K562 (cell line): ENCODE results near the gene CIAO3. TPM values are rescaled to one million over a fixed set of nuclear protein-coding genes. Genes with fewer than 3 reads are reported as not detected.

Experiments
- ASH1L ChIP-seq: fragments of 450-650 bp; IDR thresholded peaks from 2 replicates; pipeline ENCODE4 v1.6.1; 2018; ENCODE audit warnings: borderline replicate concordance, mild to moderate bottlenecking, low read depth; ENCODE audit not compliant: partially characterized antibody
- CBX8 ChIP-seq: fragments of 200-600 bp; sonication (generic); IDR thresholded peaks from 2 replicates; pipeline ENCODE4 v1.6.1; 2012; ENCODE audit warnings: borderline replicate concordance, mixed run types, low read depth, mild to moderate bottlenecking, moderate library complexity, mixed read lengths, low read length, control low read depth, inconsistent platforms; ENCODE audit not compliant: poor library complexity, severe bottlenecking; ENCODE audit errors: extremely low read depth
- CHD1 ChIP-seq: fragments of 200-600 bp; sonication (generic); IDR thresholded peaks from one replicate; pipeline ENCODE4 v1.6.1; 2012; ENCODE audit warnings: mild to moderate bottlenecking, moderate library complexity, low read length, inconsistent platforms
- EGR1 ChIP-seq: fragments of 450-650 bp; conservative IDR thresholded peaks from 2 replicates; pipeline ENCODE4 v1.6.1; 2017; ENCODE audit warnings: mild to moderate bottlenecking
- HEY1 ChIP-seq: fragments of 250-450 bp; sonication (Bioruptor Pico); IDR thresholded peaks from 2 replicates; pipeline ENCODE4 v1.5.0; 2020; ENCODE audit warnings: mild to moderate bottlenecking, moderate library complexity, borderline replicate concordance
- MTA2 ChIP-seq: fragments of 450-650 bp; IDR thresholded peaks from 2 replicates; pipeline ENCODE4 v1.6.1; 2016; ENCODE audit warnings: low read depth
- PRMT5 ChIP-seq: sonication (generic); formaldehyde crosslinking; IDR thresholded peaks from 2 replicates; pipeline ENCODE4 v1.5.0; 2020; ENCODE audit warnings: missing genetic modification reagents
- SMARCC2 ChIP-seq: fragments of 450-650 bp; IDR thresholded peaks from 2 replicates; pipeline ENCODE4 v1.6.1; 2017; ENCODE audit warnings: antibody characterized with exemption, moderate library complexity, mild to moderate bottlenecking, low read depth
- TGIF2 ChIP-seq: sonication (generic); formaldehyde crosslinking; IDR thresholded peaks from 2 replicates; pipeline ENCODE4 v1.8.1; 2022; ENCODE audit warnings: mild to moderate bottlenecking, missing genetic modification reagents, moderate library complexity
- polyA plus RNA-seq, 8 experiments: library from polyadenylated mRNA; depleted of rRNA in 4 of 8; stranded (reverse) in 5 of 8; unstranded in 3 of 8; fragments of >200 nt; fragmentation: Nextera tagmentation in 2 of 8; fragmentation: Illumina TruSeq in 1 of 8; extraction: Ambion mirVana in 2 of 8; extraction: Trizol in 1 of 8; gene quantifications; 2 replicates each; pipeline versions ENCODE4 v1.2.1 to v1.2.3, GENCODE V29; 2011 to 2014; ENCODE audit warnings: inconsistent platforms in 1 of 8, missing spikeins in 1 of 8
- total RNA-seq, 7 experiments: library from RNA; depleted of rRNA in 6 of 7; stranded (reverse); fragments of >200 nt in 6 of 7; fragmentation: Illumina TruSeq in 2 of 7; extraction: Trizol in 2 of 7; gene quantifications; 2 replicates each; pipeline versions ENCODE4 v1.2.1 to v1.2.3, GENCODE V29; 2011 to 2021; ENCODE audit warnings: low replicate concordance in 1 of 7
- TF ChIP-seq, protein P1 (sequence below), 2 experiments: fragments of 450-650 bp; IDR thresholded peaks; 2 replicates each; pipeline ENCODE4 v1.6.1; 2016; ENCODE audit warnings: mild to moderate bottlenecking in 2 of 2, borderline replicate concordance in 1 of 2, low read depth in 1 of 2, moderate library complexity in 1 of 2
- TF ChIP-seq, protein P2 (sequence below): fragments of 150-350 bp; IDR thresholded peaks from 2 replicates; pipeline ENCODE4 v1.6.1; 2014; ENCODE audit warnings: low read depth, mild to moderate bottlenecking, low read length, borderline replicate concordance
- TF ChIP-seq, protein P3 (sequence below), 2 experiments: fragments of 450-650 bp; IDR thresholded peaks; 2 replicates each; pipeline ENCODE4 v1.6.1; 2016
- TF ChIP-seq, protein P4 (sequence below): fragments of 450-650 bp; formaldehyde crosslinking; IDR thresholded peaks from 2 replicates; pipeline ENCODE4 v1.4.0; 2020; ENCODE audit warnings: mild to moderate bottlenecking

The CIAO3 gene
- total and polyA plus RNA-seq, 9 of the 15 experiments (the other 6 are each of a cell fraction or from before 2014, with no cell fraction given) = 2.2 to 35.6 (median 18.7) TPM

DNA sequence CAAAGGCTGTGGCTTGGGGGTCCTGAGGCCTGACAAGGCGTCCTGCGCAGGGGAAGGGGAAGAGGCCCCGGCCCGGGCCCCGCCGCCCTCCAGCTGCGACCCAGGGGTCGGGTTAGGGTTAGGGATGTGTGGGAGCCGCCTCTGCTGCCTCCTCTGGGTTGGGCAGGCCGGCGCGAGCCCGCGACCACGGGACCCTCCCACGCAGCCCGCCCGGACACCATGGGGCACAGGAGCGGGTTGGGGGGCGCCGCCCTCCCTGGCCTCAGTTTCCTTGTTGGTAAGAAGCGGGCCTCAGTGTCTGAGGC lies 386 bp downstream of the CIAO3 start (continued):
- TF ChIP-seq, protein P1, sequence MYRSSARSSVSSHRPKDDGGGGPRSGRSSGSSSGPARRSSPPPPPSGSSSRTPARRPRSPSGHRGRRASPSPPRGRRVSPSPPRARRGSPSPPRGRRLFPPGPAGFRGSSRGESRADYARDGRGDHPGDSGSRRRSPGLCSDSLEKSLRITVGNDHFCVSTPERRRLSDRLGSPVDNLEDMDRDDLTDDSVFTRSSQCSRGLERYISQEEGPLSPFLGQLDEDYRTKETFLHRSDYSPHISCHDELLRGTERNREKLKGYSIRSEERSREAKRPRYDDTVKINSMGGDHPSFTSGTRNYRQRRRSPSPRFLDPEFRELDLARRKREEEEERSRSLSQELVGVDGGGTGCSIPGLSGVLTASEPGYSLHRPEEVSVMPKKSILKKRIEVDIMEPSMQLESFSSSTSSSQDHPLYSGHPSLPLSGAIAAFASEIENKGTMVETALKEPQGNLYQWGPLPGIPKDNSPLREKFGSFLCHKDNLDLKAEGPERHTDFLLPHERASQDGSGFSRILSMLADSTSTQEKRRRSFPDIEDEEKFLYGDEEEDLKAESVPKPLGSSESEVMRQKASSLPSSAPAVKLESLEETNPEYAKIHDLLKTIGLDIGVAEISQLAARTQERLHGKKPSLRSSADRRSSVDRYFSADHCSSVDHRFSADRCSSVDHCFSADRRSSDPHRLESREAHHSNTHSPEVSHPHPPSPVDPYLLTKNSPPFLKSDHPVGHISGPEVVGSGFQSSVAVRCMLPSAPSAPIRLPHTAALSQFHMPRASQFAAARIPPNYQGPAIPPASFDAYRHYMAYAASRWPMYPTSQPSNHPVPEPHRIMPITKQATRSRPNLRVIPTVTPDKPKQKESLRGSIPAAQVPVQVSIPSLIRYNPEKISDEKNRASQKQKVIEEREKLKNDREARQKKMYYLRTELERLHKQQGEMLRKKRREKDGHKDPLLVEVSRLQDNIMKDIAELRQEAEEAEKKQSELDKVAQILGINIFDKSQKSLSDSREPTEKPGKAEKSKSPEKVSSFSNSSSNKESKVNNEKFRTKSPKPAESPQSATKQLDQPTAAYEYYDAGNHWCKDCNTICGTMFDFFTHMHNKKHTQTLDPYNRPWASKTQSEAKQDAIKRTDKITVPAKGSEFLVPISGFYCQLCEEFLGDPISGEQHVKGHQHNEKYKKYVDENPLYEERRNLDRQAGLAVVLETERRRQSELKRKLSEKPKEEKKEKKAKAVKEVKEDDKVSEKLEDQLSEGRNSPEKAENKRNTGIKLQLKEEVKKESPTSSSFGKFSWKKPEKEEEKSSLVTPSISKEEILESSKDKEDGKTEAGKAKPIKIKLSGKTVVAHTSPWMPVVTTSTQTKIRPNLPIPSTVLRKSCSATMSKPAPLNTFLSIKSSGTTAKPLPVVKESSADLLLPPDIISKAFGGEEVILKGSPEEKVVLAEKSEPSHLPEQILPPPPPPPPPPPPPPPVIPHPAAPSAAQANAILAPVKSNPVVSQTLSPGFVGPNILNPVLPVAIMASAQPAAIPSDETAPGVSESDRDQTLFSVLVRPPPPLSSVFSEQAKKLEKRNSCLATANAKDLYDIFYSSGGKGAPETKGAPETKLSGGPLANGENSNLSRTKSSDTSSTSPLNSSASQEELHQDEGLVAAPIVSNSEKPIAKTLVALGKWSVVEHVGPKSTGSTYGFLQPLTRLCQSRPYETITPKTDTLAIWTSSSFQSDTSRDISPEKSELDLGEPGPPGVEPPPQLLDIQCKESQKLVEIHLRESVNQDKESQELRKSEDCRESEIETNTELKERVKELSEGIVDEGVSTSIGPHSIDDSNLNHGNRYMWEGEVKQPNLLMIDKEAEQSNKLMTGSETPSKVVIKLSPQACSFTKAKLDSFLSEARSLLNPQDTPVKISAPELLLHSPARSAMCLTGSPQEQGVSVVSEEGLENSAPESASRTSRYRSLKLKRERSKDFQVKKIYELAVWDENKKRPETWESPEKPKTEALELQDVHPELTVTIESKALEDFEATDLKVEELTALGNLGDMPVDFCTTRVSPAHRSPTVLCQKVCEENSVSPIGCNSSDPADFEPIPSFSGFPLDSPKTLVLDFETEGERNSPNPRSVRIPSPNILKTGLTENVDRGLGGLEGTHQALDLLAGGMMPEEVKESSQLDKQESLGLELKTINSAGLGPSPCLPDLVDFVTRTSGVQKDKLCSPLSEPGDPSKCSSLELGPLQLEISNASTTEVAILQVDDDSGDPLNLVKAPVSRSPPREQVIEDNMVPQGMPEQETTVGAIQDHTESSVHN (IDR thresholded peaks at IDR 0.05; ENCODE audit: borderline replicate concordance in 1 of 2, low read depth in 1 of 2) = no peak
- TF ChIP-seq HEY1 (CRISPR knock-in tag) (no peak), CHD1 (peak; percentile 35), ASH1L (no peak), EGR1 (peak; percentile 28; the same call in 1 of the 2 replicates), PRMT5 (CRISPR knock-in tag) (no peak), CBX8 (no peak), MTA2 (no peak), TGIF2 (CRISPR knock-in tag) (peak; percentile 42; the same call in 1 of the 2 replicates), SMARCC2 (no peak)
- TF ChIP-seq, protein P2, sequence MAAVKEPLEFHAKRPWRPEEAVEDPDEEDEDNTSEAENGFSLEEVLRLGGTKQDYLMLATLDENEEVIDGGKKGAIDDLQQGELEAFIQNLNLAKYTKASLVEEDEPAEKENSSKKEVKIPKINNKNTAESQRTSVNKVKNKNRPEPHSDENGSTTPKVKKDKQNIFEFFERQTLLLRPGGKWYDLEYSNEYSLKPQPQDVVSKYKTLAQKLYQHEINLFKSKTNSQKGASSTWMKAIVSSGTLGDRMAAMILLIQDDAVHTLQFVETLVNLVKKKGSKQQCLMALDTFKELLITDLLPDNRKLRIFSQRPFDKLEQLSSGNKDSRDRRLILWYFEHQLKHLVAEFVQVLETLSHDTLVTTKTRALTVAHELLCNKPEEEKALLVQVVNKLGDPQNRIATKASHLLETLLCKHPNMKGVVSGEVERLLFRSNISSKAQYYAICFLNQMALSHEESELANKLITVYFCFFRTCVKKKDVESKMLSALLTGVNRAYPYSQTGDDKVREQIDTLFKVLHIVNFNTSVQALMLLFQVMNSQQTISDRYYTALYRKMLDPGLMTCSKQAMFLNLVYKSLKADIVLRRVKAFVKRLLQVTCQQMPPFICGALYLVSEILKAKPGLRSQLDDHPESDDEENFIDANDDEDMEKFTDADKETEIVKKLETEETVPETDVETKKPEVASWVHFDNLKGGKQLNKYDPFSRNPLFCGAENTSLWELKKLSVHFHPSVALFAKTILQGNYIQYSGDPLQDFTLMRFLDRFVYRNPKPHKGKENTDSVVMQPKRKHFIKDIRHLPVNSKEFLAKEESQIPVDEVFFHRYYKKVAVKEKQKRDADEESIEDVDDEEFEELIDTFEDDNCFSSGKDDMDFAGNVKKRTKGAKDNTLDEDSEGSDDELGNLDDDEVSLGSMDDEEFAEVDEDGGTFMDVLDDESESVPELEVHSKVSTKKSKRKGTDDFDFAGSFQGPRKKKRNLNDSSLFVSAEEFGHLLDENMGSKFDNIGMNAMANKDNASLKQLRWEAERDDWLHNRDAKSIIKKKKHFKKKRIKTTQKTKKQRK = no peak
- TF ChIP-seq, protein P3, sequence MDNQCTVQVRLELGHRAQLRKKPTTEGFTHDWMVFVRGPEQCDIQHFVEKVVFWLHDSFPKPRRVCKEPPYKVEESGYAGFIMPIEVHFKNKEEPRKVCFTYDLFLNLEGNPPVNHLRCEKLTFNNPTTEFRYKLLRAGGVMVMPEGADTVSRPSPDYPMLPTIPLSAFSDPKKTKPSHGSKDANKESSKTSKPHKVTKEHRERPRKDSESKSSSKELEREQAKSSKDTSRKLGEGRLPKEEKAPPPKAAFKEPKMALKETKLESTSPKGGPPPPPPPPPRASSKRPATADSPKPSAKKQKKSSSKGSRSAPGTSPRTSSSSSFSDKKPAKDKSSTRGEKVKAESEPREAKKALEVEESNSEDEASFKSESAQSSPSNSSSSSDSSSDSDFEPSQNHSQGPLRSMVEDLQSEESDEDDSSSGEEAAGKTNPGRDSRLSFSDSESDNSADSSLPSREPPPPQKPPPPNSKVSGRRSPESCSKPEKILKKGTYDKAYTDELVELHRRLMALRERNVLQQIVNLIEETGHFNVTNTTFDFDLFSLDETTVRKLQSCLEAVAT (IDR thresholded peaks at IDR 0.05) = 0 out of 4 replicates have a peak, but pooled peaks of 1 of the 2 experiments have one; percentile 27
- TF ChIP-seq, protein P4, sequence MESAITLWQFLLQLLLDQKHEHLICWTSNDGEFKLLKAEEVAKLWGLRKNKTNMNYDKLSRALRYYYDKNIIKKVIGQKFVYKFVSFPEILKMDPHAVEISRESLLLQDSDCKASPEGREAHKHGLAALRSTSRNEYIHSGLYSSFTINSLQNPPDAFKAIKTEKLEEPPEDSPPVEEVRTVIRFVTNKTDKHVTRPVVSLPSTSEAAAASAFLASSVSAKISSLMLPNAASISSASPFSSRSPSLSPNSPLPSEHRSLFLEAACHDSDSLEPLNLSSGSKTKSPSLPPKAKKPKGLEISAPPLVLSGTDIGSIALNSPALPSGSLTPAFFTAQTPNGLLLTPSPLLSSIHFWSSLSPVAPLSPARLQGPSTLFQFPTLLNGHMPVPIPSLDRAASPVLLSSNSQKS (CRISPR knock-in tag) = no peak
